Transverse colon (tissue), 3 donors: ENCODE measurements around the gene C1QL3.

Source experiments
- POLR2A ChIP-seq: fragments of 450-650 bp; IDR thresholded peaks from one replicate; pipeline ENCODE4 v1.6.1; 2016; ENCODE audit warnings: antibody characterized with exemption, mild to moderate bottlenecking, moderate library complexity
- TF ChIP-seq, protein P1 (sequence below), 5 experiments: fragments of 200-600 bp in 3 of 5; fragments of 450-650 bp in 2 of 5; sonication (generic) in 3 of 5; IDR thresholded peaks; 1 replicate in 2 of 5; 2 replicates in 3 of 5; pipeline ENCODE4 v1.5.1; 2016 to 2017; ENCODE audit warnings: antibody characterized with exemption in 5 of 5, inconsistent platforms in 3 of 5, mild to moderate bottlenecking in 2 of 5, moderate library complexity in 1 of 5

DNA sequence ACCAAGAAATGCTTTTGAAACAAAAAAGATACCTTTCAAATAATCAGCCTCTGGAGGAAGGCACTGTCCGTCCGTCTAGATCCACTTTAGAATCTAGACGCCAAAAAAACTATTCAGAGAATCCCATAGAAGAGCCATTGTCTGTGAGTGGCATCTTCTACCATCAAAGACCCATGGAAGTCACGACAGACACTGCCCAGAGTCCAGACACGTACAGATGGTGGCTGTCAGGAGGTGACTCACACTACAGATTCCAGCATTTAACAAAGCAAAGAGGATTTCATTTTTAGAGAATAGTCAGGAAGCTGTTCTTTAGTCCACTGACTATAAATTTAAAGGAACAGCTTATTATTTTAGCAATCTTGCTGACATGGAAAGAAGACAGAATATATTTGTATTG lies 11.7 kb downstream of the C1QL3 start:
- TF ChIP-seq, protein P1, sequence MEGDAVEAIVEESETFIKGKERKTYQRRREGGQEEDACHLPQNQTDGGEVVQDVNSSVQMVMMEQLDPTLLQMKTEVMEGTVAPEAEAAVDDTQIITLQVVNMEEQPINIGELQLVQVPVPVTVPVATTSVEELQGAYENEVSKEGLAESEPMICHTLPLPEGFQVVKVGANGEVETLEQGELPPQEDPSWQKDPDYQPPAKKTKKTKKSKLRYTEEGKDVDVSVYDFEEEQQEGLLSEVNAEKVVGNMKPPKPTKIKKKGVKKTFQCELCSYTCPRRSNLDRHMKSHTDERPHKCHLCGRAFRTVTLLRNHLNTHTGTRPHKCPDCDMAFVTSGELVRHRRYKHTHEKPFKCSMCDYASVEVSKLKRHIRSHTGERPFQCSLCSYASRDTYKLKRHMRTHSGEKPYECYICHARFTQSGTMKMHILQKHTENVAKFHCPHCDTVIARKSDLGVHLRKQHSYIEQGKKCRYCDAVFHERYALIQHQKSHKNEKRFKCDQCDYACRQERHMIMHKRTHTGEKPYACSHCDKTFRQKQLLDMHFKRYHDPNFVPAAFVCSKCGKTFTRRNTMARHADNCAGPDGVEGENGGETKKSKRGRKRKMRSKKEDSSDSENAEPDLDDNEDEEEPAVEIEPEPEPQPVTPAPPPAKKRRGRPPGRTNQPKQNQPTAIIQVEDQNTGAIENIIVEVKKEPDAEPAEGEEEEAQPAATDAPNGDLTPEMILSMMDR (IDR thresholded peaks at IDR 0.05) = no peak
- no peak for TF ChIP-seq POLR2A
